Activated CD8-positive, alpha-beta memory T cell treated with anti-CD3 and anti-CD28 coated beads, Interleukin-2, amount 50 U/mL, for 1 hour (primary cell): ENCODE results near the gene FAM221A.
"Not testable (repeated sequence)": the region's sequence is repeated elsewhere in the genome, so short reads cannot be mapped to it uniquely, and the experiment has no call there.

ENCODE experiments used
- DNase-seq: peaks from one replicate; pipeline ENCODE4 v3.0.0-alpha.2; 2020; ENCODE audit errors: extremely low read depth

Gene FAM221A, protein sequence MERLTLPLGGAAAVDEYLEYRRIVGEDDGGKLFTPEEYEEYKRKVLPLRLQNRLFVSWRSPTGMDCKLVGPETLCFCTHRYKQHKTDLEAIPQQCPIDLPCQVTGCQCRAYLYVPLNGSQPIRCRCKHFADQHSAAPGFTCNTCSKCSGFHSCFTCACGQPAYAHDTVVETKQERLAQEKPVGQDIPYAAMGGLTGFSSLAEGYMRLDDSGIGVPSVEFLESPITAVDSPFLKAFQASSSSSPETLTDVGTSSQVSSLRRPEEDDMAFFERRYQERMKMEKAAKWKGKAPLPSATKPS

DNA sequence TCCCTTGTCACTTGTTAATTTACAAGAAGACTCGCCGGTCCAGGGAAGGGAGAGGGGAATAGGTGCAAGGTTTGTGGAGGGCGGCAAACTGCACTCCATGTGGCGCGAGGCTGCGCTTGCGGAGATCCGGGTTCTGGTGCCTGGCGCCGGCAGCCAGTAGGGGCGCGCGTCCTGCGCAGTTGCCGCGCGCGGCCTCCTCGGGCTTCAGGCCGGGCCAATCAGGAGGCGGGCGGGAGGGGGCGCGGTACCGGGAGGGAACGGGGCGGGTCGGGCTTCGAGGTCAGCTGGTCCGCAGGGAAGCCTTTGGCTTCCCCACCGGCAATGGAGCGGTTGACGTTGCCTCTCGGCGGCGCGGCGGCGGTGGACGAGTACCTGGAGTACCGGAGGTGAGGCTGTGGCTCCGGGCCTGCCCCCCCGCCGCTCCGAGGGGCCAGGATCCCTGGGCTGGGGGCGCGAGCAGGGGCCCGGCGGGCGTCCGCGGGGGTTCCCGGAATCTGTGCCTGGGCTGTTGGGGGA, at the start of gene FAM221A:
FAM221A (plus strand) TSS at position 302 of the 516 bp plus-strand sequence; CDS start at position 322, 20 bp downstream.
- DNase-seq: no peak

DNA sequence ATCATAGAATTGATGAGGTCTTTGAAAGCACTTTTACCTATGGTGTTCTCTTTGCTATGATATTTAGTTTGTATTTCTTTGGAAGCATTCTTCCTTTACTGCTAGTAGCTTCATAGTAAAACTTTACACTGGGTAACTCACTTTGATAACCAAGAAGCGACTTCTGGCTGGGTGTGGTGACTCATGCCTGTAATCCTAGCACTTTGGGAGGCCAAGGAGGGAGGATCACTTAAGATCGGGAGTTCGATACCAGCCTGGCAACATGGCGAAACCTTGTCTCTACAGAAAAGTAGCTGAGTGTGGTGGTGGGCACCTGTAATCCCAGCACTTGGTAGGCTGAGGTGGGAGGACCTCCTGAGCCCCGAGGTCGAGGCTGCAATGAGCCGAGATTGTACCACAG, 46.6 kb upstream of the FAM221A start:
- no peak for DNase-seq

DNA sequence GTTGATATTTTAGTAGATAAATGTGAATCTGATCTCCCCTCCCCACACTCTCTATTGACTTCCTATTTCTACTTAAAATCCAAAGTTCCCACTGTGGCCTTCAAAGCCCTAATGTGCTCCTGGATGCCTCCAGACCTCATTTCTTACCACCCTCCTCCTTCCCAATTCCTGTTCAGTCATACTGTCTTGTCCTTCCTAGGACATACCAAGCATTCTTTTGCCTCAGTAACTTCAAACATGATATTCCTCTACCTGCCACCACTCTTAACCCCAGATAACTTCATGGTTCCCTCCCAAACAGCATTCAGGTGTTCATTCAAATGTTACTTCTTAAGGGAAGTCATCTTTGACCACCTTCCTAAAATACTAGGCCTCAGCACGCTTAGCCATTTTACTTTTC, 34.2 kb upstream of the FAM221A start:
- no peak for DNase-seq

DNA sequence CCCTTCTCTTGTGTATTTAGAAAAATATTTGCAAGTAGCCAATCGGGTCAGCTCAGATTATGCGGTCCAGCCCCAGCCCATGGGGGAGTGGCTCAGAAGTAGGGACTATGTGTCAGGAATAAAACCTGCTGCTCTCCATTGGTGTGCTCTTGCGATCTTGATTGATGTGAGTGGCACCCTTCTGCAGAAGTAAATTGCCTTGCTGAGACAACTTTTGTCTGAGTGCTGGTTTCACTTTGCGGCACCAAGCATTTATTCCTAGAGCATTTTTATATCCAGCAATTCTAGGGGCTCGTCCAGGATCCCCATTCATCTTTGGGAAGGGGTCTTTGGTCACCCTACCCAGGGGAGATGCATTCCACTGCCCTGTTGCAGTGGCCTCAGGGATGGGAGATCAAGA, 26.1 kb upstream of the FAM221A start:
- no peak for DNase-seq

DNA sequence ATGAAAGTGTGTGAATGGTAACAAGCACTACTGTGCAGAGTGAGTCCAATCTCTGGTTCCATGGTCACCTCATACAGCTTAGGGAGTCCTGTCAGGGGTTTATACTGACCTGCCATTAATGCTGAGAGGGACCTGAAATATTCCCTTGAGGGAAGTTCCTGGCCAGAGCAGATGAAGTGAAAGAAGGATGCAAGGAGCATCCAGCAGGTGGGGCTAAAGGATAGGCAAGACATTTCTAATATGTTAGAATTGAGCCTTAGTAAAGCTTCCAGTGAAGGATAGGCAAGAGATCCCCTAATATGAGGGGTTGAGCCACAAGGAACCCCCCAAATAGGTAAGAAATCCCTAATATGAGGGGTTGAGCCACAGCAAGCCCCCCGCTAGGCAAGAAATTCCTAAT, 25.5 kb upstream of the FAM221A start:
- DNase-seq: no peak

DNA sequence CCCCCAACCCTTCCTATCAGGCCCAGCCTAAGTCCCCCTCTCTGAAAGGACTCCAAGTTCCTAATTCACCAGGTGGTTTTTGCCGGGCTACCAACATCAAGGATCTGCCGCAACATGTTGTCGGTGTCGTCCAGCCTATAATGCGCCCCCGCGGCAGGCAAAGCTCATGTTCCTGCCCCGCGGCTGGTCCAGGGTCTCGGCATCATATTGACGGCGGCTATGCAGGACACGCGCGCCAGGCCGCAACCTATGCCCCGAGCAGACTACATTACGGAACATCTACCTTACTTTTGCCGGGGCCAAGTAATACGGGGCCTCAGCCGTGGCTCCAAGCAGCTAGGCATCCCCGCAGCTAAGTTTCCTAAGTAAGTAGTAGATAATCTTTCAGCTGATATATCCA, 24.6 kb upstream of the FAM221A start:
- no peak for DNase-seq

DNA sequence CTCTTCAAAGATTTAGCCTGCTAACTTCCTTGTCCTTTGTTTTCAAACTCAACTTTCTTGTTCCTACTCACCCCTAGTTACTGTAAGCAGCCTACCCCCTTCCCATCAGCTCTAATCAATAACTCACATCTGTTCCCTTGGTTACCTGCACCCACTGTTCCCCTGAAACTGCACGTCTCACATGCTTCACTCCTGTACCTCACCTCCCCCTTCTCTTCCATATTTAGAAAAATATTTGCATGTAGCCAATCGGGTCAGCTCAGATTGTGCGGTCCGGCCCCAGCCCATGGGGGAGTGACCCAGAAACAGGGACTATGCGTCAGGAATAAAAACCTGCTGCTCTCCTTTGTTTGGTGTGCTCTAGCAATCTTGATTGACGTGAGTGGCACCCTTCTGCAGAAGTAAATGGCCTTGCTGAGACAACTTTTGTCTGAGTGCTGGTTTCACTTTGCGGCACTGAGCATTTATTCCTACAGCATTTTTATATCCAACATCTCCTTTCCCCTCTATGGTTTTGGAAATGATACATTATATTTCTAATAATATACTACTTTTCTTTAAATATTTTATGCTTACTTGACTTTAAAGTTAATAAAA, 21.1 kb upstream of the FAM221A start:
- no peak for DNase-seq

DNA sequence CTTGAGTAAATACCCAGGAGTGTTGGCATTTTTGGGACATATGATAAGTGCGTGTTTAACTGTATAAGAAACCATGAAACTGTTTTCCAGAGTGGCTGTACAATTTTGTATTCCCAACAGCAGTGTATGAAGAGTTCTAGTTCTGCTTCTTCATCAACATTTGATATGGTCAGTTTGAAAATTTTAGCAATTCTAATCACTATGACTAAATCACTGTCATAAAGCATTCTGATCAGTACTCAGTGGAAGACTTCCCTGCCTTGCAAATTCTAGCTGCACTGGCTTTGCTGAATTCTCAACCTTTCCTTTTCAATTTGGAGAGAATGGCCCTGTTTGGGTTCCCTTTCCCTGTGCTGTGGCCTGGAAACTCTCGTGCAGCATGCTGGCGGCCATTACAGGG, 18.6 kb upstream of the FAM221A start:
- no peak for DNase-seq

DNA sequence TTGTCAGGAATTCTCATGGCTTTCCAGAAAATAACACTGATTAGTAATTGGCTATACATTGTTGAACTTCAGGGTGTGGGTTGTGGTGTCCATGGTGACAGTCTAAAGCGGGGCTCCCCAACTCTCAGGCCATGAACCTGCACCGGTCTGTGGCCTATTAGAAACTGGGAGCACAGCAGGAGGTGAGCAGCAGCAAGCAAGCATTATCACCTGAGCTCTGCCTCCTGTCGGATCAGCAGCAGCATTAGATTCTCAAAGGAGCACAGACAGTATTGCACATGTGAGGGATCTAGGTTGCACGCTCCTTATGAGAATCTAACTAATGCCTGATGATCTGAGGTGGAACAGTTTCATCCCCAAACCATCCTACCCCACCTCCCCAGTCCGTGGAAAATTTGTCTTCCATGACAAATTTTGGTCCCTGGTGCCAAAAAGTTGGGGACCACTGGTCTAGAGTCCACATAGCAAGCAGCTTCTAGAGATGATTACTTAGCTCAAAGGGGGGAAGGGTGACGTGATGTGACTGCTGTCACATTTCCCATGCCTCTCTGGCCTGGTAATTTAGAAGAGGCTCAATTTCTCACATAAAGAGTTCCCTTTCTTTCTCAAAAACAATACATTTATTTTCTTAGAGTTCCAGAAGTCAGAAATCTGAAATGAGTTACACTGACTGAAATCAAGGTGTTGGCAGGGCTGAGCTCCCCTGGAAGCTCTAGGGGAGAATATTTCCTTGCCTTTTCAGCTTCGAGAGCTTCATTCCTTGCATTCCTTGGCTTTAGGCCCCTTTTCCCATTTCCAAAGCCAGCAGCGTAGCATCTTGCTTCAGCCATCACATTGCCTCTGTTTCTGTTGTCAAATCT, 17.6 kb upstream of the FAM221A start:
- DNase-seq: no peak

DNA sequence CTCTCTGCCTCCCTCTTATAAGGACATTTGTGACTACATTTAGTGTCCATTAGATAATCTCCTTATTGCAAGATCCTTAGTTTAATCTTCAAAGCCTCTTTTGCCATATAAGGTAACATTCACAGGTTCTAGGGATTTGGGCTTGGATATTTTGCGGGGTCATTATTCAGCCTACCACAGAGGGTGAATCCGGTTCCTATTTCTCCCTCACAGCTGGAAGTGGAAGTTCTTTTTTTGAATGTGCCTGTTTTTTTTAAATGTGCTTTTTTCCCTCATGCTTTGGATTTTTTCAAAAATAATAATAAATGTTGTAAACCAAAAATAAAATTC, 17.1 kb upstream of the FAM221A start:
- no peak for DNase-seq

DNA sequence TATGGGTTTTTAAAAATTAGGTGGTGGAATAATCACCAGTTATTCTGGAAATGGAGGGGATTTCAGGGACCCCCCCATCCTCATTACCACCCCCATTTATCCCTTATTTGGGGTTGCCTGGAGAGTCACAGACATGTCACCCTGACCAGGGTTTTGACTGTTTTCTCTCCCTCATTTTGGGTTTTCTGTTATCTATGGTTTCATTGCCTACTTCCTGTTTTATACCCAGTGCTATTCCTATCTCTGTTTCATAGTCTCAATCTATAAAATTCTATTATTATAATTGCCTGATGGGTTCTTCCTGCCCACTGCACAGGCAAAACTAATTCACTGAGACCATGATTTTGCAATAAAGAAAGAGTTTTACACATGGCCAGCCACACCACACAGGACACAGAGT, 15.9 kb upstream of the FAM221A start:
- no peak for DNase-seq

DNA sequence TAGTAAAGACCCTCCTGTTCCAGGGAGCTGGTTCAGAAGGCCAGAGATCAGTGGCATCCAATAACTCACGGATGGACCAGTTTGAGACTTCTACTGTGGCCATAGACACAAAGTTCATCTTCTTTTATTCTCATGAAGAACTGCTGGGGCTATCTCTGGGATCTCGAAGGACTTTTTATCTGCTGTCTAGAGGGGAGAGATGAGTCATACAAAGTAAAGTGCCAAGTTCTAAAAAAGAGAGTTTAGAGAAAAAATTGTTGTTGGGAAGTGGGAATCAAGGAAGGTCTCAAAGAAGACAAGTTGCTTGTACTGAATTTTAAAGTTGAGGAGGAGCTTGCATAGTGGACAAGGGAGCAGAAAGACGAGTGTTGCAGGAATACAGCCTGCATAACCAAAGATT, 8.0 kb upstream of the FAM221A start:
- DNase-seq: no peak

DNA sequence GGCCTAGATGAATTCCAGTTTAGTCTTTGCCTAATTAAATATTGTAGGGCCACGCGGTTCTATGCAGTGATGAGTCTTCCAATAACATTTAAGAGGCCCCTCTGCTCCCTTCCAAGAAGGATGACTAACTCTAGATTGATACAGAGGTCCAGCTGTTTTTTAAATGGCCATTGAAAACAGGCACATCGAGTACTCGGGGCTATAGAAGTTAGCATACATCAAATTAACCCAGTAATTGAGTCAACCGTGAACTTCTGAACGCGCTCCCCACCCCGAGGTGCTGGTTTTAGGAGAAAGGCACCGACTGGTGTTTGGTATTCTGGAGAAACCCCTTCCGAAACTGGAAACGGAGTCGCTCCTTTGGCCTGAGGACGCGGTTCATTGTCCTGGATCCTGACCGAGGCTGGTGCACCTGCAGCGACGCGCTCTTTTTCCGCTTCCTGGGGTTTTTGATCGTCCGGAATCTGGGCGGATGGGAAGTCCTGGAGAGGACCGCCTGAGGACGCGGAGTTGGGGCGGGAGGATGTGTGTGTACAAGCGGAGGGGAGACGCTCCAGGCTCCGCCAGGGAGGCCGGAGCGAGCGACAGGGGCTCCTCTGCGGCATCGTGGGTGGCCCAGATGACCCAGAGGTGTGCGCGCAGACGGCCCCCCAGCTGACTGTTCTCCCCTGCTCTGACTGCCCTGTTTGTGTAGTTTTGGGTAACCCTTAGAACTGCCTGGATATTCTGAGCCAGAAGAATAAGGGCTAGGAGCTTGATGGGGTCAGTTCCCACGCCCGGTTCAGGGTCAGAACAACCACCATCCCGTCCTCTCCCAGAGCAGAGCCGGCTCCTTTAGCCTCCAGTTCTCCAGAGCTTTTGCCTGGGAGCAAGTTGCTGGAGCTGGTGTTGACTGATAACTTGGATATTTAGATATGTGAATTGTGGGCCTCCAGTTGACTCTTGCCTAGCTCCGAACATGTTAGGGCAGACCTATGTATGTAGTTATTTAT, 711 bp downstream of the FAM221A start:
- DNase-seq: no peak

DNA sequence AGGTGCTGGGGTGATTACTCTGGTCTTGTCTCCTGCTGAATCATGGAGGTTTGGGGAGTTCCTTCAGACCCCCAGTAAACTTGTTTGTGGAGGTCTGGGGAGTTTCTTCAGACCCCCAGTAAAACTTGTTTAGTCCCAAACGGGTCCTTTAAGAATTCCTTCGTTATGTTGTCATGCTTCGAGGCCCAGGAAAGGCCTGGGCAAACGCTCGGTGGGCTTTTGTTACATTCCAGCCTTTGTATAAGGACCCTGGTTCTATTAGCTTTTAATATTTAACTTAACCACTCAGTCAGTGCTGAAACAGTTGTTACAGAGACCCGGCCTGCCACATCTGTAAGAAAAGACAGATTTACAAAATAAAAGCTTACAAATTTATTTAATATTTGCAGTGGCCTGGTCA, 4.0 kb downstream of the FAM221A start:
- not testable (repeated sequence) for DNase-seq

DNA sequence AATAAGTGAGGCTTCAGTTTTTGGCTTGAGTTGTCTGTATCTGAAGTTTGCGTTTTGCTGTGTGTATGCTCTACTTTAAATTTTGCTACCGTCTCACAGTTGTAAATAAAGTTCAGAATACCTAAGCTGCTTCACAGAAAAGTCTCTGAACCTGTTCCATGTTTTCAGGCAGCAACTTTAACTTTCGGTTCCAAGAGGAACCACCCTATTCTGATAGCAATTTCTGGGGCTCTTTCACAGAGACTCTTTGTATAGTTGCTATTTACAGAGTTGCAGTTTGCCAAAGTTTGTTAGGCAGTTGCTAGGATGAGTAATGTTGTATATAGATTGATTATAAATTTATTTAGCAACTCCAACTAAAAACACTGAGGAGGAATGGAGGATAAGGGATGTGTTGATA, 5.7 kb downstream of the FAM221A start:
- DNase-seq: no peak

DNA sequence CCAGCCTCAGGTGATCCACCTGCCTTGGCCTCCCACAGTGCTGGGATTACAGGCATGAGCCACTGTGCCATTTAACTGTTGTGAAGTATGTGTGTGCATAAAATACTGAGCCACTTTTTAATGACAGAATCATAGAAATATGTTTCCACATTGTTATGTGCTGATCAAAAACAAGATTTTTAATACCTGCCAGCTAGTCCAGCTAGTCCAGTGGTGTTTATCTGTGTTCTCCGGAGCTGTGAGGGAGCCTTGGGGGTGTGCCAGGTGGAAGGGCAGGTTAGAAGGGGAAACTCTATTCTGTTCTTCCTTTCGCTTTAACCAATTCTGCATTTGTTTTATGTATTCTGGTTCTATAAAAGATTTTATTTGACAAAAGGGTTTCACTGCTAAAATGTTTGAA, 7.0 kb downstream of the FAM221A start:
- DNase-seq: no peak

DNA sequence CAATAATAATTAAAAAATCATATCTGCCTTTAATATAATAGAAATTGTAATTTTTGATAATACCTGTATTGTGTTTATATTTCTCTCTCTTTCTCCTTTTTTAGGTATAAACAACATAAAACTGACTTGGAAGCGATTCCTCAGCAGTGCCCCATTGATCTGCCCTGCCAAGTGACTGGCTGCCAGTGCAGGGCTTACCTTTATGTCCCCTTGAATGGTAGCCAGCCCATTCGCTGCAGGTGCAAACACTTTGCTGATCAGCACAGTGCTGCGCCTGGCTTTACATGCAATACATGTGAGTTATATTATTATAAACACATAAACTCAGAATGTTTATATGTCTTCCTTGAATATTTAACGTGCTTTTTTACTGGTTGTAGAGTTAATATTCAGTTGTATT, 9.2 kb downstream of the FAM221A start:
- no peak for DNase-seq

DNA sequence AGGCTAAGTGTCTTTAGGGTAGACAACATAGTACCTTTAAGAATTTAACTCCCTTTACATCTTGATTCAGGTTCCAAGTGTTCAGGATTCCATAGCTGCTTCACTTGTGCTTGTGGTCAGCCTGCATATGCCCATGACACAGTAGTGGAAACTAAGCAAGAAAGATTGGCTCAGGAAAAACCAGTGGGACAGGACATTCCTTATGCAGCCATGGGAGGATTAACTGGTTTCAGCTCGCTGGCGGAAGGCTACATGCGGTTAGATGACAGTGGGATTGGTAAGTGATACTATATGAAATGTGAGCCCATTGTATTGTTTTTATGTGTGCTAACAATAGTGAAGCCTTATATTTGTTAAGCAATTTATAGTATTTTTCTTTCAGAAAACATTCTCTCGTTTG, 11.3 kb downstream of the FAM221A start:
- no peak for DNase-seq

DNA sequence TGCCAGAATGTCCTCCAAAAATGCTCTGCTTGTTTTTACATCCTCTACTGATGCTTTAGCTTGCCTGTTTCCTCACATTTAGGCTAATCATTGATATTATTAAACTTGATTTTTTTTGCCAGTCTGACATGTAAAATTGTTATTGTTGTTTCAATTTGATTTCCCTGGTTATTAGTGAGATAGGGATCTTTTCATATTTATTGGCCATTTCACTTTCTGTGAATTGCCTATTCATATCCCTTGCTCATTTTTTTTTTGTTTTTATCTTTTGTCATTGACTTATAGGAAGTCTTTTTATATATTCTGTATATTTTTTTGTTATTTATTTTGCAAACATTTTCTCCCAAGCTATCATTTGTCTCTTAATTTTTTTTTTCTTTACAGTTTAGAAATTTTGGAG, 13.2 kb downstream of the FAM221A start:
- no peak for DNase-seq

DNA sequence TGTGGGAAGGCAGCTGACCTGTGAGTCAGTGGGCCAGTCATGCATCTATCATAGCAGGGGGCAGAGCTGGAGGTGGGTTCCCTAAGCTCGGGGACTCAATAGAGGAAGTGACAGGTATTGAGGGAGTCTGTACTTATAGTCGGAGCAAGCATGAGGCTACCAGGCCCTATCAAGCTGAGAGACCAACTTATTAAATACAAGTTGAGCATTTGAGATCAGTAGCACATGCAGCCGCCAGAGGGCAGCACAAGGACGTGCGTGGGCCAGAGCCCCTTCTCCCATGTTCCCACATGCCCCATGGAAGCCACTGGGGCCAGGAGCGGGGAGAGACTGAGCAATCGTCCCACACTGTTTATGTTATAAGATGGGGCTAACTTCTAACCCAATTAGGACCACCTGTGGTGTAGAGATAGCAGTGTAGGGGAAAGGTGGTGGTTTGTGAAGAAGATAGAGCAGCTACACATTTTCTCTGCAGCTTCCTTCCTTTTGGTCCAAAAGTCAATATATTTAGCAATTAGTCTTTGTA, 17.0 kb downstream of the FAM221A start:
- DNase-seq: no peak

DNA sequence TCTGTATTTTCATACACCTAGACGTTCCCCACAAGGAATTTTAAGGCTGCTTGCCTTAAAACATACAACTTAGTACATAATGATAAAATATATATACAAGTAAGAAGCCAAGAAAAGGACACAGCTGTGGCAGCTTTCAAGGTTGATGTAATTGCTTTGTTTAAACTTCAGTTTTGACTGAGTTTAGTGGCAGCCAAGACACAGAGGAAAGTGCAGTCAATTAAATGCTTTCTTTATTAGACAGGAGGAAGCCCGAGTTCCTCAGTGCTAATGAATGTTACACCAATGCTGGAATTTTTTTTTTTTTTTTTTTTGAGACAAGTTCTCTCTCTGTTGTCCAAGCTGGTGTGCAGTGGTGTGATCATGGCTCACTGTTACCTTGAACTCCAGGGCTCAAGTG, 18.8 kb downstream of the FAM221A start:
- no peak for DNase-seq
